NCI-H146 (cell line): ENCODE data around the gene LHFPL3.
"Not testable (repeated sequence)": the region's sequence is repeated elsewhere in the genome, so short reads cannot be mapped to it uniquely, and the experiment has no call there.

ENCODE experiments used
- DNase-seq: peaks from one replicate; lab custom pipeline; 2025; lab: John Stamatoyannopoulos, UW

LHFPL3 gene

DNA sequence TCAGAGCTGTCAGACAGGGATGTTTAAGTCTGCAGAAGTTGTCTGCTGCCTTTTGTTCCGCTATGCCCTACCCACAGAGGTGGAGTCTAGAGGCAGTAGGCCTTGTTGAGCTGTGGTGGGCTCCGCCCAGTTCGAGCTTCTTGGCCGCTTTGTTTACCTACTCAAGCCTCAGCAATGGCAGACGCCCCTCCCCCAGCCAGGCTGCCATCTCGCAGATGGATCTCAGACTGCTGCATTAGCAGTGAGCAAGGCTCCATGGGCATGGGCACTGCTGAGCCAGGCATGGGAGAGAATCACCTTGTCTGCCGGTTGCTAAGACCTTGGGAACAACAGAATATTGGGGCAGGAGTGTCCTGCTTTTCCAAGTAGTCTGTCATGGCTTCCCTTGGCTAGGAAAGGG is 267.2 kb downstream of the LHFPL3 start:
- DNase-seq = not testable (repeated sequence)

DNA sequence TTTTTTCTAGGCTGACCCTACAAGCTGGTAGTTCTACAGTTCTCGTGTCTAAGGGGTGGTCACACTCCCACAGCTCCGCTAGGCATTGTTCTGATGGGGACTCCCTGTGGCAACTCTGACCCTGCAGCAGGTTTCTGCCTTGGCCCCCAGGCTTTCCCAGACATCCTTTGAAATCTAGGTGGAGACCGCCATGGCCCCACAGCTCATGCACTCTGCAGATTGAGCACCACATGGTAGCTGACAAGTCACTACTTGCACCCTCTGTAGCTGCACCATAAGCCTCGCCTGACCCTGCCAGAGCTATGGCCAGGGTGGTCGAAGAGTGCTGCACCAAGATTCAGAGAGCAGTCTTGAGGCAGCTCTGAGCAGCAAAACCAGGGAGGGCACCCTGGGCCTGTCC is 275.6 kb downstream of the LHFPL3 start:
- no peak for DNase-seq

DNA sequence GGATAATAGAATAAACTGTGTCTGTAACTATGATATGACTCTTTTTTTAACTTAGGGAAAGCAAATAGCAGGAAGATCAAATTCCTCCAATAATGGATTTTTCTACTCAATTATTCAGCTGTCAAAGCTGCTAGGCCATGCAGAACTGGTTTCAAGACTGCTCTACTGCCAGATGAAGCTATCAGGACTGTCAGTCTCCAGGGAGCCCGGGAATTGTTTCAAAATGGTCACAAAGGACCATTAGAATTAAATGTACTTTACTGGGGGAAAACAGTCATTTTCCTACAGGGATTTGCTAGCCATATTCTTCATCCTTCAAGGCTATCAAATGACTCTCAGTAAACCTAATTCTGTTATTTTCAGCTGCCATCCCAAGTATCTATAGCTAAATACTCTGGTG is 276.3 kb downstream of the LHFPL3 start:
- DNase-seq = no peak

- no peak for DNase-seq
These were observed 292.9 kb downstream of the LHFPL3 start for GRCh38 chr7:104621321-104621720.

DNA sequence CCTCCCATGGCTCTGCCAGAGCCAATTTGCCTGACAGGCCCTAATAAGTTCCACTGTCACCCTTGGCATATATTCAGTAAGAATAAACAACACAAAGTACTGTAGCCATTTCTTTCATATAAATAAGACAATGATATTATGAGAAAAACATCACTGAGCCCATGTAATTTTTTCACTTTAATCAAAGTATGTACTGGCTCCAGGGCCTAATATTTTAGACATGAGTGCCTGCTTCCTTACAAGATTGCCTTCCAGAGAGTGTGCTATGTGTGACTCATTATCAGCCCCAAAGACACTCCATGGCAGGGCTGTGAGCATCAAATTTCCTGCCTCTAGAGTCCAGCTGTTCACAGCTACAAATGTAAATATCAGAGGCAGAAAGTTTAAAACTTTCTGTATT is 297.6 kb downstream of the LHFPL3 start:
- no peak for DNase-seq

- no peak for DNase-seq
These were observed 299.1 kb downstream of the LHFPL3 start for GRCh38 chr7:104627516-104627915.

DNA sequence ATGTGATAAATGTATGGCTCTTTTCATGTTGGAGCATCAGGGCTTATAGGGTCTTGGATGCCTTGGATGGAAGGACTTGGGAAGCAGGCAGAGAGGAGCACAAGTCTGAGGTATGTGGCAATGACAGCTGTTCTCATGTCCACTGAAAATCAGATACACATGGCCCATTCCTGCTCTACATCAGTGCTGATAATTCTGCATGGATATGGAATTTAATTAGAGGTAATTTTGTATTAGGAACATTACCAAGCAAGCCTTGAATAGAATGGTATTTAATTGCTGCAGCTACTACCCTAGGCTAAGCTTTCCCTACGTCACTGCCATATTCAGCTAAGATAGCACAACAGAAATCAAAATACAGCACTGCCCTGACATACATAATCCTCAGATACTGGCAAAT is 299.6 kb downstream of the LHFPL3 start:
- no peak for DNase-seq

GRCh38 chr7:104629408-104629807 is 301.0 kb downstream of the LHFPL3 start:
- no peak for DNase-seq

DNA sequence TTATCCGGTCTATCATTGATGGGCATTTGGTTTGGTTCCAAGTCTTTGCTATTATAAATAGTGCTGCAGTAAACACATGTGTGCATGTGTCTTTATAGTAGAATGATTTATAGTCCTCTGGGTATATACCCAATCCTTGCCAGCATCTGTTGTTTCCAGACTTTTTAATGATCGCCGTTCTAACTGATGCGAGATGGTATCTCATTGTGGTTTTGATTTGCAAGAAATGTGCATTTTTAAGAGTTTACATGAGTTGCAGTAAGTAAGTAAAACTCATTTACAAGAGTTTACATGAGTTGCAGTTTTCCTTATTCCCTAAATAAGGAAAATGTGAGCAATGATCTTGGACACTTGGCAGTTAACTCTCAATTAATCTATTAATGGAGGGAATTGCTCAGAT is 312.1 kb downstream of the LHFPL3 start:
- no peak for DNase-seq

- DNase-seq = no peak
These were observed 314.2 kb downstream of the LHFPL3 start for GRCh38 chr7:104642560-104642959.

- no peak for DNase-seq
These were observed 315.3 kb downstream of the LHFPL3 start for GRCh38 chr7:104643587-104644217.

DNA sequence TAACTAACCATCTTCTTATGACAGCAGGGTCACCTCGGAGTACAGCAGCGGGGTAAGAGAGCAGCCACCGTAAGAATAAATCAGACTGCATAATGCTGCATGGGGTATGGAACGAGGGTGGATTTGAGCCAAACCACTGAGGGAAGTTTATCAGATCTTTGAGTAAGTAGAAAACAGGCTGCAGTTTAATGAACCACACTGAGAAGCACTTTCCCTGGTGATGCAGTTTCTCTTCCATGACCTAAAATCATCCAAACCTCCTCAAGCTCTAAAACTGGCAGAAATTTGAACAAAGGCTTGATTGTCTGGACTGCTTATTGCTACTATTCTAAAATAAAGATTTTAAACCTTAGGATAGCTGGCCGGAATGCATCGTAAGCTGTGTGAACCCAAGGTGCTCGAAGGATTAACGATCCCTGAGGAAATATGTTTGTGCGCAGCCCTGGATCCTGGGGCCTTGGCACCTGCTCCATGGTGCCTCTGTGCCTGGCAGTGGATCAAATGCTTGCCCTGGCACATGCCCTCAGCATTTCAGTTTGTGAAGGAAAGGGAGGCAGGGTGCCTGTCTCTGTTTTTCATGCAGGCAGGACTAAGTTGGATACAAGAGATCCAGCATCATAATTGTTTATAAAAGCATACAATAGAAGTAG is 322.7 kb downstream of the LHFPL3 start:
- DNase-seq = no peak

- no peak for DNase-seq
These were observed 324.0 kb downstream of the LHFPL3 start for GRCh38 chr7:104652434-104652833.

DNA sequence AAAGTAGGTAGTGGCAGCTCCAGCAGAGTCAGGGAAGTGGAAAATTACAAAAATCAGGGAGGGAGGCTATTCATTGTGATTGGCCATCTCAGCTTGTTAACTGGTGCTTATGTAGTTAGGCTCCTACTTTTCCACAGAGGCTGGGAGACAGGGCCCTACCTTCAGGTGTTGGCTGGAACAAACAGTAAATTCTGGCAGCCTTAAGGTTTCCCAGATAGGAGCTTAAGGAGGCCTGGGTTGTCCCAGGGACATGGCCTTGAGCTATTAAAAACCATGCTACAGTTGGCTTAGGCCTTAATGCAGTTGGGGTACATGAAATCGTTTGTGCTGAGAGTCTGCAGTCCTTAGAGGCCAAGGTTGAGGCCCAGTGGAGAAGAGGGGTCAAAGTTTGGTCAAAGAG is 324.5 kb downstream of the LHFPL3 start:
- no peak for DNase-seq

GRCh38 chr7:104653825-104654401 is 325.5 kb downstream of the LHFPL3 start:
- no peak for DNase-seq

DNA sequence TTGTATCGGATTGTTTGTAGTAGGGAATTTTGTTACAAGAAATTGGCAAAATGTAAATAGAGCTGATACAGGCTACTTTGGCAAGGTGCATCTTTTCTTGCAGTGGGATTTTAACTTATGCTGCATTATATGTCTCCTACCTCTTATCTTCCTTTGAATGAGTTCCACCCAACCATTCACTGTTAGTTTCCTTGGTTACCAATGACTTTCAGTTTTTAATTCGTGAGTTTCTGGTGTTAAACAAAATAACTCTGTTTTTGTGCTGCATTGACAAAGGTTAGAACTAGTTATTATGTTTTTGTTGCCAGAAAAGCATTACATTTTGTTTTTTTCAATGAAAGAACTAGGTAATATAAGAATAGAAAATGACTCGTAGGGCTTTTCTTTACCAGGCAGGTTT is 327.2 kb downstream of the LHFPL3 start:
- DNase-seq = no peak

DNA sequence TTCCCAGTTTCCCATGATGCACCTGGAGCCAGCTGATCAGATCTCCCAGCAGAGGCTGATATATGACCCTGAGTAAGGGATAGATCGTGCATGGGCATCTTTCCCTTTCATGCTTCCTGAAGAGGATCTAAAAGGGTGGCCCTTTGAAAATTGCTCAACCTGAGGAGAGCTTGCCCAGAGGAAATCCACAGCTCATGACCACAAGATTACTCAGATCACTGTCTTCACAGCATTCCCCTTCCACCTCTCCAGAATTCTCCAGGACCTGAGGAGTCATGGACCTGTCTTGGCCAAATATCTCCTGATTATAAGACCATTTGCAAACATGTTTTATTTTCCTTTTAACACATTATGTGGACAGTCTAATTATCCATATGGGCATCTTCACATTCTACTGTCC is 328.1 kb downstream of the LHFPL3 start:
- DNase-seq = no peak

- no peak for DNase-seq
These were observed 328.7 kb downstream of the LHFPL3 start for GRCh38 chr7:104657134-104657533.

- DNase-seq = no peak
These were observed 333.2 kb downstream of the LHFPL3 start for GRCh38 chr7:104661575-104661974.

- no peak for DNase-seq
These were observed 336.2 kb downstream of the LHFPL3 start for GRCh38 chr7:104664648-104665047.

GRCh38 chr7:104677587-104677986 is 349.2 kb downstream of the LHFPL3 start:
- no peak for DNase-seq

DNA sequence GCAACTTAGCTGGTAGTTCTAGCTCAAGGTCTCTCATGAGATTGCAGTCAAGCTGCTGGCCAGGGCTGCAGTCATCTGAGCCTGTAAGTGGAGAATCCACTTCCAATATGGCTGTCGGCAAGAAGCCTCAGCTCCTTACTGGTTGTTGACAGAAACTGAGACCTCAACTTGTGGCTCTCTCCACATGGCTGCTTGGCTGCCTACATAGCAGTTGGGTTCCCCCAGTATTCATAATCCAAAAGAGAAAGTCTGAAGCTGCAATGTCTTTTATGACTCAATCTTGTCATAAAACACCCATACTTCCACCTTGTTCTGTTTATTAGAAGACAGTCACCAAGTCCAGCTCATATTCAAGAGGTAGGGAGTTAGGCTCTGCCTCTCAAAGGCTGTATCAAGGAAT is 350.7 kb downstream of the LHFPL3 start:
- DNase-seq = no peak

GRCh38 chr7:104686286-104686685 is 357.9 kb downstream of the LHFPL3 start:
- DNase-seq = no peak

DNA sequence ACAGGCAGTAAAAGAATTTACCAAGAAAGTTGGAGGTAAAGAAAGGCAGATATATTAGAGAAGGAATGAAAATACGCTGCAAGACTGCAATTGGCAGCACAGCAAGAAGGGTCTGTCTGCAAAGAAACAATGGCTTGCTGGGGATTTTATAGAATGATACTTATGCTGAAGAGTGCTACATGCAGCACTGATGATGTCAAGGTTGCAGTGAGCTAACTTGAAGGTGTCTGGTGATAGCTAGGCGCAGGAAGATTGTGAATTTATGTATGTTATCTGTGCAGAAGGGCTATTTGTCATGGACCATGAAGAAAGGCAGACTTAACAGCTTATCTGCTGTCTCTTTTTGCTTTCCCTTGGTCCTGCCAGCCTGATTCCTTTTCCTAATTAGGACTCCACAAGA is 366.3 kb downstream of the LHFPL3 start:
- no peak for DNase-seq
